Psoas muscle (tissue), 8 donors: ENCODE data around the gene MAP1LC3B2. TPM values are rescaled to one million over a fixed set of nuclear protein-coding genes. Genes with fewer than 3 reads are reported as not detected.

ENCODE experiments used
- ATAC-seq, 4 donors: fragments of 200-7000 bp; cut with Tn5 transposase; one replicate each; pipeline ENCODE4 v1.9.1; 2020; ENCODE audit warnings: moderate library complexity in 3 of 4, mild to moderate bottlenecking in 2 of 4
- DNase-seq, 2 donors: peaks; one replicate each; pipeline ENCODE4 v3.0.0-alpha.2; 2020
- H3K27ac ChIP-seq: fragments of 200-600 bp; one replicate; pipeline ENCODE4 v1.8.0; 2022
- H3K27me3 ChIP-seq, 3 donors: fragments of 200-600 bp in 1 of 3; one replicate each; pipeline versions ENCODE4 v1.6.1 to v1.8.0; 2013 to 2022; ENCODE audit warnings: low read length in 2 of 3, mild to moderate bottlenecking in 2 of 3, moderate library complexity in 1 of 3; ENCODE audit not compliant: insufficient read depth in 3 of 3
- H3K36me3 ChIP-seq, 2 donors: fragments of 200-600 bp in 1 of 2; one replicate each; pipeline versions ENCODE4 v1.6.1 to v1.8.0; 2013 to 2022; ENCODE audit warnings: low read depth in 1 of 2, mild to moderate bottlenecking in 1 of 2, moderate library complexity in 1 of 2; ENCODE audit not compliant: insufficient read depth in 1 of 2
- H3K4me1 ChIP-seq: fragments of 200-600 bp; one replicate; pipeline ENCODE4 v1.8.0; 2022
- H3K4me3 ChIP-seq: fragments of 200-600 bp; one replicate; pipeline ENCODE4 v1.8.0; 2022; ENCODE audit warnings: mild to moderate bottlenecking
- H3K9me3 ChIP-seq: fragments of 200-600 bp; one replicate; pipeline ENCODE4 v1.8.0; 2022
- WGBS, 3 donors: extraction: QIAGEN DNeasy Blood & Tissue Kit; methylation state at CpG; one replicate each; pipeline versions ENCODE4 v1.1.6 to v1.1.7; 2013; 5-methylcytosine and 5-hydroxymethylcytosine counted together
- intact Hi-C, 2 donors: fragments of 100-400 bp; cut with DNase I; formaldehyde crosslinking; loops; one replicate each; pipeline versions ENCODE4 v1.11.0 to v1.14.2; 2022
- polyA plus RNA-seq, 3 donors: library from polyadenylated mRNA; stranded (reverse); fragments of 200-250 nt; gene quantifications; one replicate each; pipeline ENCODE4 v1.2.3, GENCODE V29; 2013
- total RNA-seq, 4 donors: library from RNA; stranded (reverse); fragmentation: NEBNext Ultra II Directional in 2 of 4; extraction: Animal tissue kit (Norgen Biotek cat#: 25700) in 2 of 4; gene quantifications; one replicate each; pipeline versions ENCODE4 v1.2.1 to v1.2.4, GENCODE V29; 2021 to 2023
- TF ChIP-seq, protein P1 (sequence below): fragments of 200-600 bp; IDR thresholded peaks from one replicate; pipeline ENCODE4 v1.8.0; 2022; ENCODE audit warnings: antibody characterized with exemption
- donor health status: healthy with polysubstance abuse.
- donor health status: DM: no; HTN: no; CAD: no; lungs with moderate emphysema.
- donor health status: Bipolar disorder and iron deficiency.
- donor health status: healthy.
- donor health status: DM: yes; HTN: yes; CAD: no.
- donor health status: DM: no; HTN: no; CAD: no.
- donor health status: DM: no; HTN: no; CAD: no.
- donor health status: DM: yes; HTN: yes; CAD: no.

The MAP1LC3B2 gene
- total and polyA plus RNA-seq, 7 donors, result 1.4 to 9.2 (median 2.3) TPM

DNA sequence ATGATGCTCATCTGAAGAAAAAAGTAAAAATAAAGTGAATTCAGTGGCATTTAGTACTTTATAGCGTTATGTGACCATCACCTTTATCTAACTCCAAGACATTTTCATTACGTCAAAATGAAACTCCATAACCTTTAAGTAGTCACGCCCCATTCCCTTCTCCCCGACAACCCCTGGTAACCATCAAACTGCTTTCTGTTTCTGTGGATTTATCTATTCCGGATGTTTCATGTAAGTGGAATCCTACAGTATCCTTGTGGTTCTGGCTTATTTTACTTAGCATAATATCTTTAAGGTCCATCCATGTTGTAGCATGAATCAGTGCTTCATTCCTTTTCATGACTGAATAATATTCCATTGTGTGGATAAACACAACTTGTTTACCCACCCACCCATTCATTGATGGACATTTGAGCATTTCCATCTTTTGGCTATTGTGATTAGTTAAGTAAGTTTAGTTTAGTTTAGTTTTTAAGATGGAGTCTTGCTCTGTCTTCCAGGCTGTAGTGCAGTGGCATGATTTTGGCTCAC is 18.5 kb upstream of the MAP1LC3B2 start:
- no peak overlapping the region for H3K27ac ChIP-seq
- H3K27me3 ChIP-seq, result no peaks in the 10 kb centered on the region
- H3K4me3 ChIP-seq, result no peak overlapping the region
- intact Hi-C loops, result no loop called here
- H3K36me3 ChIP-seq, result no peaks in the 10 kb centered on the region
- no peaks in the 10 kb centered on the region for H3K9me3 ChIP-seq
- 79 to 93% (median 84%) methylated on average over 5 of the region's 5 CpGs for WGBS, 3 donors
- peaks cover 11% of the 10 kb centered on the region for H3K4me1 ChIP-seq
- no peak for DNase-seq
- no peak for ATAC-seq
- TF ChIP-seq, protein P1, sequence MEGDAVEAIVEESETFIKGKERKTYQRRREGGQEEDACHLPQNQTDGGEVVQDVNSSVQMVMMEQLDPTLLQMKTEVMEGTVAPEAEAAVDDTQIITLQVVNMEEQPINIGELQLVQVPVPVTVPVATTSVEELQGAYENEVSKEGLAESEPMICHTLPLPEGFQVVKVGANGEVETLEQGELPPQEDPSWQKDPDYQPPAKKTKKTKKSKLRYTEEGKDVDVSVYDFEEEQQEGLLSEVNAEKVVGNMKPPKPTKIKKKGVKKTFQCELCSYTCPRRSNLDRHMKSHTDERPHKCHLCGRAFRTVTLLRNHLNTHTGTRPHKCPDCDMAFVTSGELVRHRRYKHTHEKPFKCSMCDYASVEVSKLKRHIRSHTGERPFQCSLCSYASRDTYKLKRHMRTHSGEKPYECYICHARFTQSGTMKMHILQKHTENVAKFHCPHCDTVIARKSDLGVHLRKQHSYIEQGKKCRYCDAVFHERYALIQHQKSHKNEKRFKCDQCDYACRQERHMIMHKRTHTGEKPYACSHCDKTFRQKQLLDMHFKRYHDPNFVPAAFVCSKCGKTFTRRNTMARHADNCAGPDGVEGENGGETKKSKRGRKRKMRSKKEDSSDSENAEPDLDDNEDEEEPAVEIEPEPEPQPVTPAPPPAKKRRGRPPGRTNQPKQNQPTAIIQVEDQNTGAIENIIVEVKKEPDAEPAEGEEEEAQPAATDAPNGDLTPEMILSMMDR, result no peak

DNA sequence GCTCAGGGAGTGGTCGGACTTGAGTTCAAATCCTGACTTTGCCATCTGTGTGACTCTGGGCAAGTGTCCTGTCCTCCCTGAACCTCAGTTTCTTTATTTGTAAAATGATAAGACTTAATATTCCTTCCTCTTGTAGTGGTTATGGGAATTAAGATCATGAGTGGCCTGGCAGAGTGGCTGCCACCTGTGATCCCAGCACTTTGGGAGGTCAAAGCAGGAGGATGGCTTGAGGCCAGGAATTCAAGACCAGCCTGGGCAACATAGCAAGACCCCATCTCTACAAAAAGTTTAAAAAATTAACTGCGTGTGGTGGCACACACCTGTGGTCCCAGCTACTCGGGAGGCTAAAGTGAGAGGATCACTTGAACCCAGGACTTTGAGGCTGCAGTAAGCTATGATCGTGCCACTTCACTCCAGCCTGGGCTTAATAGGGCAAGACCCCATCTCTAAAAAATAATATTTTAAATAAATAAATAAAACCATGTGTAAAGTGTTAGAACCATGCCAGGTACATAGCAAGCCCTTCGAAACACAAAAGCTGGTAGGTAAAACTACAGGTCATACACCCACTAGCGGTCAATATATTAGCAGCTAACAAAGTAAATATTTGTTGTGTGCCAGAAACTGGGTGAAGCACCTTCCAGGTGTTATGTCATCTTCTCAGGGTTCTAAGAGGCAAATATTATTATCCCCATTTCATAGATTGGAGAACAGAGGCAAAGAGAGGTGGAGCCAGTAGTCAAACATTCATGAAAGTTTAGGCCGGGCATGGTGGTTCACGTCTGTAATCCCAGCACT is 17.4 kb upstream of the MAP1LC3B2 start:
- ATAC-seq, result no peak
- no peak for DNase-seq
- 97 to 99% (median 98%) methylated on average over 8 of the region's 8 CpGs for WGBS, 3 donors
- Histone ChIP-seq H3K4me3 (no peak overlapping the region), H3K27ac (no peak overlapping the region), H3K9me3 (no peaks in the 10 kb centered on the region), H3K27me3 (no peaks in the 10 kb centered on the region), H3K4me1 (peaks cover 11% of the 10 kb centered on the region), H3K36me3 (no peaks in the 10 kb centered on the region)
- intact Hi-C loops, result no loop called here
- TF ChIP-seq, protein P1, result no peak

DNA sequence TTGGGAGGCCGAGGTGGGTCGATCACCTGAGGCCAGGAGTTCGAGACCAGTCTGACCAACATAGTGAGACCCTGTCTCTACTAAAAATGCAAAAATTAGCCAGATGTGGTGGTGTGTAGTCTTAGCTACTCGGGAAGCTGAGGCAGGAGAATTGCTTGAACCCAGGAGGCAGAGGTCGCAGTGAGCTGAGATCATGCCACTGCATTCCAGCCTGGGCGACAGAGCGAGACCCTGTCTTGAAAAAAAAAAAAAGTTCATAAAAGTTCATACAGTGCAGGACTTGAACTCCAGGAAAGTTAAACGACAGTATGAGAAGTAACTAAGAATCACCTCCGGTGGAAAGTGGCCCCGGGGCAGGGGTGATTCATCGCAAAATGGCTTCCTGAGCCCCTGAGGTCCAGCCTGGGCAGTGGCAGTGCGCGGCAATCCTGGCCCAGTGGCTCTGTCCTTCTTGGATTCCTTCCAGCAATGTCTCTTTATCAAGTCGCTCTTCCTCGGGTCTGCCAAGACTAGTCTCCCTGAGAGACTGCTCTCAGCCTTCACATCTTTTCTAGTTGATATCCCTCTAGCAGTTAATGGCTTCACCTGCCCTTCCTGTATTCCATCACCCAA is 16.7 kb upstream of the MAP1LC3B2 start:
- Histone ChIP-seq H3K4me3 (no peak overlapping the region), H3K36me3 (no peaks in the 10 kb centered on the region), H3K27me3 (no peaks in the 10 kb centered on the region), H3K4me1 (peaks cover 11% of the 10 kb centered on the region), H3K9me3 (no peaks in the 10 kb centered on the region), H3K27ac (no peak overlapping the region)
- ATAC-seq (no peak), DNase-seq (no peak)
- 59 to 67% (median 63%) methylated on average over 15 of the region's 15 CpGs for WGBS, 3 donors
- intact Hi-C loops, result no loop called here
- TF ChIP-seq, protein P1, result no peak

DNA sequence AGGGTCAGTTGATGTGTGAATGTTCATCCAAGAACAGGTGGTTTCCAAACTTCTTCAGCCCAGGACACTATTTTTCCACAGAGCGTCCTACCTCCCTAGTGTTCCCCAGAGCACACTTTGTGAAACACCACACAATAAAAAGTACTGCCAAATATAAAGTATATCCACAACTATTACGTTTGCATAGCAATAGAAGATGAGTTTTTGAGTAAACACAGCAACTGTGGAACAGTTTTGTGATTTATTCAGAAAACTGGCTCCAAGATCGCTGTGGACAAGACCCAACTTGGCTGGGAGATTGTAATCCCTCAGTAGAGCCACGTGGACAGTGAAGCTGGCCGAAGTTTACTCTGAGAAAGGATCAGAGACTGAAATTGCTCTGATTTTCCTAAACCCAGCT is 14.5 kb upstream of the MAP1LC3B2 start:
- Histone ChIP-seq H3K4me1 (peaks cover 19% of the 10 kb centered on the region), H3K27me3 (no peaks in the 10 kb centered on the region), H3K9me3 (no peaks in the 10 kb centered on the region), H3K4me3 (no peak overlapping the region), H3K36me3 (no peaks in the 10 kb centered on the region), H3K27ac (no peak overlapping the region)
- DNase-seq (peak; percentile 60 to 72), ATAC-seq (peak in 3 of 4 donors; percentile 22 to 58 (median 47))
- intact Hi-C loops, result no loop called here
- TF ChIP-seq, protein P1, result no peak
- WGBS, 3 donors, result 40 to 60% (median 41%) methylated on average over 5 of the region's 5 CpGs
